SK-N-MC (cell line): ENCODE measurements around the gene OSBPL5.

ENCODE experiments used
- DNase-seq: peaks from one replicate; pipeline ENCODE4 v3.0.0-alpha.2; 2011; ENCODE audit warnings: low read depth, low spot score
- H3K27ac ChIP-seq: fragments of 200-600 bp; sonication (generic); 2 replicates; pipeline ENCODE4 v1.5.1; 2016; ENCODE audit warnings: mixed run types
- H3K36me3 ChIP-seq: fragments of 200-600 bp; sonication (generic); 2 replicates; pipeline ENCODE4 v1.6.1; 2017; ENCODE audit warnings: antibody characterized with exemption, low read length, mixed read lengths; ENCODE audit not compliant: insufficient read depth
- H3K4me3 ChIP-seq: fragments of 200-600 bp; sonication (generic); 2 replicates; pipeline ENCODE4 v1.5.1; 2016
- H3K9ac ChIP-seq: fragments of 200-600 bp; sonication (generic); 2 replicates; pipeline ENCODE4 v1.8.0; 2017; ENCODE audit warnings: mixed run types, mixed read lengths; ENCODE audit not compliant: insufficient read length
- H3K9me3 ChIP-seq: fragments of 200-600 bp; sonication (generic); 2 replicates; pipeline ENCODE4 v1.6.1; 2017; ENCODE audit warnings: low read depth, mild to moderate bottlenecking, antibody characterized with exemption, low read length, moderate library complexity, mixed read lengths
- EZH2 ChIP-seq: fragments of 200-600 bp; sonication (generic); IDR thresholded peaks from one replicate; pipeline ENCODE4 v1.6.1; 2017; ENCODE audit warnings: antibody characterized with exemption
- FOXP2 ChIP-seq: optimal IDR thresholded peaks from 2 replicates; pipeline ENCODE3; 2011; ENCODE audit warnings: mild to moderate bottlenecking, moderate library complexity; ENCODE audit not compliant: insufficient read depth; ENCODE audit errors: extremely low read length, control extremely low read depth
- POLR2AphosphoS5 ChIP-seq: IDR thresholded peaks from 2 replicates; pipeline ENCODE4 v1.6.1; 2012; ENCODE audit warnings: mild to moderate bottlenecking, low read depth, low read length, borderline replicate concordance

OSBPL5 gene

GRCh38 chr11:3158131-3158591 is 6.9 kb downstream of the OSBPL5 start:
- TF ChIP-seq POLR2AphosphoS5: no peak
- no peak for TF ChIP-seq EZH2
- no peak for TF ChIP-seq FOXP2
- H3K9ac ChIP-seq: no peak overlapping the region
- no peak overlapping the region for H3K27ac ChIP-seq
- no peak for DNase-seq
- no peak overlapping the region for H3K4me3 ChIP-seq
- H3K9me3 ChIP-seq: no peaks in the 10 kb centered on the region
- no peaks in the 10 kb centered on the region for H3K36me3 ChIP-seq

DNA sequence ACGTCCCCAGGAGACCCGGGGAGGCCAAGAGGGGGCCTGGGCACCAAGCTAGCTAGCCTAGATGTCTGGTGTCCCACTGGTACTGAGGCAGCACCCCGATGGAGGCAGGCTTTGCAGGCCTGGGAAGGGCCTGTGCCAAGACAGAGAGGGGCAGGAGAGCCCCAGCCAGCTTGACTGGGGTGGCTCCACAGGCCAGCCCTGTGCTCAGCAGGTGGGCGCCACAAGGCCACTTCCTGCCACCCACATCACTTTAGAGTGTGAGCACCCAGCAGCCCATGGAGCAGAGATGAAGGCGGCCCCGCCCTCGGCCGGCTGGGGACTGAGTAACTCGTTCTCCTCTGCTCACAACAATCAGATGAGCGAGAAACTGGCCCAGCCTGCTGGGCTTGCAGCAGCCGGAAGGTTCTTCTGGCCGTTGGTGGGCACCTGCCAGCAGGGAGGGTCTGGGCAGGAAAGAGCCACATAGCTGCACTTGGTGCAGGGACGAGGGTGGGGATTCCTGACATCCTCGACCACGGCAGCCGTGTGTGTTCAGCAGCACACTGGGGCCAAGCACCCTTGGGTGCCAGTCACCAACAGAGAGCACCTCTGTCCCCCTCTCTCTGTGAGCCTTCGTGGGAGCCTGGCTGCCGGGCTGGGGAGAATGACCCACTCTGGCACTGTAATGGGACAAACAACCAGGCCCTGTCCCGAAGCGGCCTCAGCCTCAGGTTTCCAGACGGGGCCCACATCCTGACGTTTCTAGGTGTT is 7.6 kb downstream of the OSBPL5 start:
- Histone ChIP-seq H3K36me3 (no peaks in the 10 kb centered on the region), H3K9me3 (no peaks in the 10 kb centered on the region), H3K27ac (no peak overlapping the region), H3K4me3 (no peak overlapping the region), H3K9ac (no peak overlapping the region)
- TF ChIP-seq POLR2AphosphoS5 (no peak), FOXP2 (no peak)
- no peak for DNase-seq

DNA sequence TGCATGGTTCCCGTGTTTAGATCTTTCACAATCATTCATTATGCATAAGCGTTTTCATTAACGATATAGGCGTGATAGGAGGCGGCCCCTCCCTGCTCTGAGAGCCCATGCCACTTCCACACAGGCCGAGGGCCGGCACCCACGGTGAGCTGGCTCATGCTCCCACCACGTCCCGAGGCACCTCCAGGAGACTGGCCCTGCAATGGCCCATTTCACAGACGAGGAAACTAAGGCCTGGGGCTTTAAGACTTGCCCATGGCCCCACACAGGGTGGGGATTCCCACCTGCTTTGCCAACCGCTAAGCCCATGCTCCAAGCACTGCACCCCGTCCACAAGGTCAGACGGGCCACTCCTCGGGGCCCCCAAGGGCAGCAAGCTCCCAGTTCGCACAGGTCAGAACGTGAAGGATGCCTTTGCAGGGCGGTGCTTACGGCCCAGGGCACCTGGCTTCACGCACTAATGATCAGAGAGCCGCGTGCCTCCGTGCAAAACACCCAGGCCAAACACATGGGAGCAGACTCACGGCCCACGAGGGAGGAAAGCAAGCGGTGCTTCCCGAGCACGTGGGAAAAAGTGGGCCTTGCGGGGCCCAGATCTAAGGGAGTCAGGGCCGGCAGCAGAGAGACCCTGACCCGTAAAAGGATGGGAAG is 8.3 kb downstream of the OSBPL5 start:
- Histone ChIP-seq H3K9ac (no peak overlapping the region), H3K27ac (no peak overlapping the region), H3K36me3 (no peaks in the 10 kb centered on the region), H3K9me3 (no peaks in the 10 kb centered on the region), H3K4me3 (no peak overlapping the region)
- TF ChIP-seq POLR2AphosphoS5 (no peak), EZH2 (no peak)
- no peak for DNase-seq

- Histone ChIP-seq H3K9ac (no peak overlapping the region), H3K9me3 (no peaks in the 10 kb centered on the region), H3K4me3 (no peak overlapping the region), H3K27ac (no peak overlapping the region), H3K36me3 (no peaks in the 10 kb centered on the region)
- no peak for TF ChIP-seq FOXP2
- TF ChIP-seq EZH2: no peak
- TF ChIP-seq POLR2AphosphoS5: no peak
- DNase-seq: no peak
These were observed 8.8 kb downstream of the OSBPL5 start for GRCh38 chr11:3156282-3156660.

DNA sequence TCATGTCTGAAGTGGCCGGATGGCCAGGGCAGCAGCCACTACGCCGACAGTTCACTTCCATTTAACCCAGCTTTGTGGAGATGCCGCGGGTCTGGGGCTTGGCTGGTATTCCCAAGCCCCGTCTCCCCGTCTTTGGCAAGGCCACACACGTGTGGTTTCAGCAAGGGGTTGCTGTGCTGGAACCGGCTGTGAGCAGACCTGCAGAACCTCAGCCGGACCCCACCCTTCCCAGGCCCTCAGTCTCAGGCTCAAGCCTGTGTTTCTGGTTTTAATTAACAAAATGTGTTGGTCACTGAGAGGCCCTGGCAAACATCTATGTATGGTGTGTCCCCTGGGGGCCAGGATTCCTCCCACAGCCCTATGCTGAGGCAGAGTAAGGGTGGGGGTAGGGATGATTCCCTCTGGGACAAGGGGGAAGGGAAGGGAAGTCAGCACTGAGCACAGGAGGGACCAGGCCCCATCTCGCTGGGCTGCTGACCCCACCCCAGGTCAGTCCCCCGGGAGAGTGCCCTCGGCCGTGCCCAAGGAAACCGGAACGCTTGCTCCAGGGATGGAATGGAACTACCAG is 9.3 kb downstream of the OSBPL5 start:
- Histone ChIP-seq H3K36me3 (no peaks in the 10 kb centered on the region), H3K9me3 (no peaks in the 10 kb centered on the region), H3K27ac (no peak overlapping the region), H3K9ac (peak overlapping the region; percentile 15), H3K4me3 (no peak overlapping the region)
- TF ChIP-seq FOXP2: no peak
- no peak for TF ChIP-seq POLR2AphosphoS5
- TF ChIP-seq EZH2: no peak
- DNase-seq: no peak

- no peak overlapping the region for H3K27ac ChIP-seq
- no peak overlapping the region for H3K4me3 ChIP-seq
- no peak overlapping the region for H3K9ac ChIP-seq
- no peaks in the 10 kb centered on the region for H3K36me3 ChIP-seq
- TF ChIP-seq POLR2AphosphoS5: no peak
- TF ChIP-seq EZH2: no peak
- no peak for TF ChIP-seq FOXP2
- DNase-seq: no peak
- H3K9me3 ChIP-seq: no peaks in the 10 kb centered on the region
These were observed 9.9 kb downstream of the OSBPL5 start for GRCh38 chr11:3155216-3155615.

- no peak overlapping the region for H3K4me3 ChIP-seq
These were observed 11.0 kb downstream of the OSBPL5 start for GRCh38 chr11:3154001-3154599.

GRCh38 chr11:3153291-3153861 is 11.7 kb downstream of the OSBPL5 start:
- Histone ChIP-seq H3K27ac (no peak overlapping the region), H3K4me3 (no peak overlapping the region), H3K9ac (no peak overlapping the region), H3K36me3 (no peaks in the 10 kb centered on the region), H3K9me3 (no peaks in the 10 kb centered on the region)
- no peak for TF ChIP-seq EZH2
- no peak for TF ChIP-seq POLR2AphosphoS5
- TF ChIP-seq FOXP2: no peak
- DNase-seq: peak; percentile 8

More at GRCh38 chr11:3154001-3154599, 11.0 kb downstream of the OSBPL5 start:
- TF ChIP-seq FOXP2: no peak
- TF ChIP-seq POLR2AphosphoS5: no peak
- TF ChIP-seq EZH2: no peak
- DNase-seq: no peak
- Histone ChIP-seq H3K27ac (no peak overlapping the region), H3K36me3 (no peaks in the 10 kb centered on the region), H3K9ac (no peak overlapping the region), H3K9me3 (no peaks in the 10 kb centered on the region)
